Measurements from ENCODE around the gene XG.
"Not testable (repeated sequence)": the region's sequence is repeated elsewhere in the genome, so short reads cannot be mapped to it uniquely, and the experiment has no call there.

XG gene

GRCh38 chrX:2751874-2752300 is at the start of gene XG:
TSS of gene XG (plus strand) at chrX:2752040. CDS start at chrX:2752275, 235 bp downstream.
- H3K36me3 ChIP-seq; intact Hi-C loops (cut with DNase I; ENCODE audit: low total_unique reads); H3K27me3 ChIP-seq; H3K4me1 ChIP-seq; H3K9me3 ChIP-seq: not testable (repeated sequence)
- Histone ChIP-seq H3K27ac (peak within 1 kb of the TSS; percentile 16 to 25), H3K4me3 (peak within 1 kb of the TSS; percentile 17 to 28)
- peak; percentile 63 to 85 for DNase-seq

GRCh38 chrX:2703991-2704369 is 47.9 kb upstream of the XG start:
- Histone ChIP-seq H3K4me1 (peaks cover 0 to 92% (median 47%) of the 10 kb centered on the region in 4 donors), H3K27ac (peak overlapping the region in 1 of 2 donors; percentile 23), H3K27me3 (no peaks in the 10 kb centered on the region), H3K36me3 (peaks cover 0 to 9% (median 0%) of the 10 kb centered on the region in 3 donors), H3K9me3 (no peaks in the 10 kb centered on the region), H3K4me3 (no peak overlapping the region)
- intact Hi-C loops (cut with DNase I; ENCODE audit: low total_unique reads) = no loop called here
- DNase-seq = peak in 1 of 2 donors; percentile 62
- TF ChIP-seq CTCF (IDR thresholded peaks at IDR 0.05) = no peak

GRCh38 chrX:2705046-2705832 is 46.6 kb upstream of the XG start:
- intact Hi-C loops (cut with DNase I; ENCODE audit: low total_unique reads) = no loop called here

GRCh38 chrX:2707334-2707760 is 44.5 kb upstream of the XG start:
- peak; percentile 80 to 81 for DNase-seq
- peak overlapping the region in 1 of 2 donors; percentile 28 for H3K27ac ChIP-seq
- peaks cover 0 to 91% (median 53%) of the 10 kb centered on the region in 4 donors for H3K4me1 ChIP-seq
- H3K36me3 ChIP-seq = peaks cover 3 to 9% (median 4%) of the 10 kb centered on the region in 3 donors
- no peak for TF ChIP-seq CTCF (IDR thresholded peaks at IDR 0.05)
- no peak overlapping the region for H3K4me3 ChIP-seq
- intact Hi-C loops (cut with DNase I; ENCODE audit: low total_unique reads) = no loop called here
- no peaks in the 10 kb centered on the region for H3K9me3 ChIP-seq
- H3K27me3 ChIP-seq = no peaks in the 10 kb centered on the region

More at GRCh38 chrX:2705046-2705832, 46.6 kb upstream of the XG start:
- peaks cover 0 to 95% (median 57%) of the 10 kb centered on the region in 4 donors for H3K4me1 ChIP-seq
- no peaks in the 10 kb centered on the region for H3K27me3 ChIP-seq
- H3K36me3 ChIP-seq = peaks cover 0 to 8% (median 0%) of the 10 kb centered on the region in 3 donors
- DNase-seq = peak in 1 of 2 donors; percentile 59
- no peak for TF ChIP-seq CTCF (IDR thresholded peaks at IDR 0.05)
- no peaks in the 10 kb centered on the region for H3K9me3 ChIP-seq
- H3K27ac ChIP-seq = peak overlapping the region in 1 of 2 donors; percentile 53
- no peak overlapping the region for H3K4me3 ChIP-seq

GRCh38 chrX:2708021-2708420 is 43.8 kb upstream of the XG start:
- Histone ChIP-seq H3K9me3 (no peaks in the 10 kb centered on the region), H3K36me3 (peaks cover 4 to 16% (median 9%) of the 10 kb centered on the region in 3 donors), H3K4me1 (peaks cover 0 to 84% (median 49%) of the 10 kb centered on the region in 4 donors), H3K4me3 (no peak overlapping the region), H3K27ac (no peak overlapping the region), H3K27me3 (no peaks in the 10 kb centered on the region)
- no peak for DNase-seq
- intact Hi-C loops (cut with DNase I; ENCODE audit: low total_unique reads) = no loop called here
- no peak for TF ChIP-seq CTCF (IDR thresholded peaks at IDR 0.05)

GRCh38 chrX:2708592-2709188 is 43.1 kb upstream of the XG start:
- peaks cover 0 to 81% (median 43%) of the 10 kb centered on the region in 4 donors for H3K4me1 ChIP-seq
- no peak for DNase-seq
- intact Hi-C loops (cut with DNase I; ENCODE audit: low total_unique reads) = no loop called here
- no peak overlapping the region for H3K4me3 ChIP-seq
- no peak overlapping the region for H3K27ac ChIP-seq
- peaks cover 4 to 21% (median 12%) of the 10 kb centered on the region in 3 donors for H3K36me3 ChIP-seq
- no peaks in the 10 kb centered on the region for H3K27me3 ChIP-seq
- TF ChIP-seq CTCF (IDR thresholded peaks at IDR 0.05) = no peak
- no peaks in the 10 kb centered on the region for H3K9me3 ChIP-seq

Measured in tibial artery (tissue), 4 donors.